Breast epithelium (tissue), 3 donors: ENCODE data around the gene LPIN3.

Experiments
- POLR2A ChIP-seq: fragments of 450-650 bp; IDR thresholded peaks from one replicate; pipeline ENCODE4 v1.6.1; 2016; ENCODE audit warnings: antibody characterized with exemption, mild to moderate bottlenecking, moderate library complexity
- POLR2AphosphoS5 ChIP-seq, 3 donors: sonication (generic); formaldehyde crosslinking; IDR thresholded peaks; one replicate each; pipeline ENCODE4 v1.6.1; 2017; ENCODE audit warnings: antibody characterized with exemption in 3 of 3
- TF ChIP-seq, protein P1 (sequence below), 3 donors: fragments of 450-650 bp; IDR thresholded peaks; one replicate each; pipeline ENCODE4 v1.5.1; 2016 to 2017; ENCODE audit warnings: antibody characterized with exemption in 3 of 3, mild to moderate bottlenecking in 3 of 3, moderate library complexity in 3 of 3

DNA sequence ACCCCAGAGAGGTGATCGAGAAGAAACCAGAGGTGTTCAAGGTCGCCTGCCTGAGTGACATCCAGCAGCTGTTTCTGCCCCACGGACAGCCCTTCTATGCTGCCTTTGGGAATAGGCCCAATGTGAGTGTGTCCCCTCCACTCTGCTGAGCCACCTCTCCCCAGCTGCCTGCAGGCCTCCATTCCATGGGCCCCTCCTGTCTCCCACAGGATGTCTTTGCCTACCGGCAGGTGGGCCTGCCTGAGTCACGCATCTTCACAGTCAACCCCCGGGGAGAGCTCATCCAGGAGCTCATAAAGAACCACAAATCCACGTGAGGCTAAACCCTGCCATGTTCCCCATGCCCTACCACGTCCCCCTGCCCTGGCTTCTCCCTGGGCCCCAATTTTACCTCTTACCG is 17.6 kb downstream of the LPIN3 start:
- TF ChIP-seq, protein P1, sequence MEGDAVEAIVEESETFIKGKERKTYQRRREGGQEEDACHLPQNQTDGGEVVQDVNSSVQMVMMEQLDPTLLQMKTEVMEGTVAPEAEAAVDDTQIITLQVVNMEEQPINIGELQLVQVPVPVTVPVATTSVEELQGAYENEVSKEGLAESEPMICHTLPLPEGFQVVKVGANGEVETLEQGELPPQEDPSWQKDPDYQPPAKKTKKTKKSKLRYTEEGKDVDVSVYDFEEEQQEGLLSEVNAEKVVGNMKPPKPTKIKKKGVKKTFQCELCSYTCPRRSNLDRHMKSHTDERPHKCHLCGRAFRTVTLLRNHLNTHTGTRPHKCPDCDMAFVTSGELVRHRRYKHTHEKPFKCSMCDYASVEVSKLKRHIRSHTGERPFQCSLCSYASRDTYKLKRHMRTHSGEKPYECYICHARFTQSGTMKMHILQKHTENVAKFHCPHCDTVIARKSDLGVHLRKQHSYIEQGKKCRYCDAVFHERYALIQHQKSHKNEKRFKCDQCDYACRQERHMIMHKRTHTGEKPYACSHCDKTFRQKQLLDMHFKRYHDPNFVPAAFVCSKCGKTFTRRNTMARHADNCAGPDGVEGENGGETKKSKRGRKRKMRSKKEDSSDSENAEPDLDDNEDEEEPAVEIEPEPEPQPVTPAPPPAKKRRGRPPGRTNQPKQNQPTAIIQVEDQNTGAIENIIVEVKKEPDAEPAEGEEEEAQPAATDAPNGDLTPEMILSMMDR (IDR thresholded peaks at IDR 0.05): no peak
- TF ChIP-seq POLR2AphosphoS5 (IDR thresholded peaks at IDR 0.05) (no peak), POLR2A (no peak)
